GM12878 (cell line): ENCODE results near the gene CCSER1. TPM values are rescaled to one million over a fixed set of nuclear protein-coding genes. Genes with fewer than 3 reads are reported as not detected.

Experiments
- ATAC-seq: fragments of 200-7000 bp; cut with Tn5 transposase; 3 replicates; pipeline ENCODE4 v1.9.1; 2020; ENCODE audit warnings: mild to moderate bottlenecking, moderate library complexity
- BruUV-seq: library from RNA; stranded (reverse); fragments of 400-500 nt; replicated peaks from 2 replicates; lab custom pipeline; 2021; lab: Mats Ljungman, UMichigan
- CTCF ChIA-PET: fragments of 300-600 bp; sonication (Branson Sonifier 250); formaldehyde crosslinking; extraction: SDS; loops from one replicate; lab custom pipeline; 2021; ENCODE audit warnings: inconsistent platforms; lab: Yijun Ruan, JAX
- POLR2A ChIA-PET: fragments of 350-600 bp; formaldehyde crosslinking; extraction: SDS; loops from one replicate; lab custom pipeline; 2021; ENCODE audit warnings: inconsistent platforms; lab: Charles Lee
- RAD21 ChIA-PET: fragments of 300-600 bp; sonication (Branson Sonifier 250); formaldehyde crosslinking; loops from one replicate; lab custom pipeline; 2023; ENCODE audit warnings: antibody characterized with exemption; ENCODE audit not compliant: unreplicated experiment; lab: Charles Lee
- SMC1A ChIA-PET: fragments of 300-600 bp; sonication (Branson Sonifier 250); formaldehyde crosslinking; loops from one replicate; lab custom pipeline; 2023; ENCODE audit not compliant: unreplicated experiment, uncharacterized antibody; lab: Charles Lee
- DNase-seq: peaks from one replicate; pipeline ENCODE4 v3.0.0-alpha.2; 2011; ENCODE audit warnings: low read depth, low spot score
- FAIRE-seq: peaks from 3 replicates; lab custom pipeline; 2011; peaks lifted over from hg19 to GRCh38; lab: Jason Lieb, UNC
- H2AFZ ChIP-seq: 2 replicates; pipeline ENCODE4 v1.6.0; 2011; ENCODE audit warnings: low read depth, low read length, control low read depth; ENCODE audit not compliant: control insufficient read depth
- H3K27ac ChIP-seq: 2 replicates; pipeline ENCODE4 v1.5.1; 2011; ENCODE audit warnings: control low read depth; ENCODE audit not compliant: control insufficient read depth, insufficient read depth
- H3K27me3 ChIP-seq, 2 experiments: replicated peaks in 1 of 2; 2 replicates each; pipeline versions ENCODE4 v1.6.0 to v1.6.1; 2011; ENCODE audit warnings: low read length in 1 of 2; ENCODE audit not compliant: control insufficient read depth in 2 of 2, insufficient read depth in 2 of 2
- H3K36me3 ChIP-seq, 2 experiments: 2 replicates each; pipeline ENCODE4 v1.5.1; 2011; ENCODE audit warnings: low read length in 1 of 2; ENCODE audit not compliant: control insufficient read depth in 2 of 2, insufficient read depth in 2 of 2
- H3K4me1 ChIP-seq: 2 replicates; pipeline ENCODE4 v1.6.1; 2011; ENCODE audit warnings: mild to moderate bottlenecking, low read length, moderate library complexity, mixed read lengths; ENCODE audit not compliant: control insufficient read depth, insufficient read depth
- H3K4me2 ChIP-seq: 2 replicates; pipeline ENCODE4 v1.6.0; 2011; ENCODE audit warnings: control low read depth; ENCODE audit not compliant: control insufficient read depth, insufficient read depth
- H3K4me3 ChIP-seq: fragments of 200-600 bp; sonication (generic); 2 replicates; pipeline ENCODE4 v1.5.1; 2016
- H3K79me2 ChIP-seq: 2 replicates; pipeline ENCODE4 v1.6.0; 2011; ENCODE audit warnings: low read length; ENCODE audit not compliant: control insufficient read depth, insufficient read depth
- H3K9ac ChIP-seq: 2 replicates; pipeline ENCODE4 v1.8.0; 2011; ENCODE audit warnings: low read length, control low read depth, mixed read lengths; ENCODE audit not compliant: control insufficient read depth, insufficient read depth
- H3K9me3 ChIP-seq: replicated peaks from 3 replicates; pipeline ENCODE4 v1.5.1; 2011; ENCODE audit warnings: mild to moderate bottlenecking, low read length; ENCODE audit not compliant: control insufficient read depth, insufficient read depth
- H4K20me1 ChIP-seq: 2 replicates; pipeline ENCODE4 v1.6.0; 2011; ENCODE audit not compliant: control insufficient read depth, insufficient read depth
- BRCA1 ChIP-seq: IDR thresholded peaks from 2 replicates; pipeline ENCODE4 v1.6.1; 2011; ENCODE audit warnings: low read depth, low read length, improper control_type of control experiment
- CHD4 ChIP-seq: fragments of 200-600 bp; sonication (generic); IDR thresholded peaks from 2 replicates; pipeline ENCODE4 v1.6.1; 2016; ENCODE audit warnings: mild to moderate bottlenecking
- E2F8 ChIP-seq: fragments of 450-650 bp; IDR thresholded peaks from 2 replicates; pipeline ENCODE4 v1.6.1; 2018; ENCODE audit warnings: mild to moderate bottlenecking, low read depth, moderate library complexity; ENCODE audit not compliant: partially characterized antibody
- ESRRA ChIP-seq: IDR thresholded peaks from 2 replicates; pipeline ENCODE4 v1.6.1; 2012; ENCODE audit warnings: mild to moderate bottlenecking, low read length, improper control_type of control experiment
- GABPA ChIP-seq: IDR thresholded peaks from 2 replicates; pipeline ENCODE4 v1.6.1; 2014; ENCODE audit warnings: antibody characterized with exemption, low read depth, mild to moderate bottlenecking, inconsistent platforms
- HCFC1 ChIP-seq: fragments of 150-350 bp; IDR thresholded peaks from 2 replicates; pipeline ENCODE4 v1.6.1; 2014; ENCODE audit warnings: low read length
- KLF5 ChIP-seq: fragments of 450-650 bp; IDR thresholded peaks from 2 replicates; pipeline ENCODE4 v1.6.1; 2014; ENCODE audit warnings: mild to moderate bottlenecking; ENCODE audit not compliant: partially characterized antibody
- NFIC ChIP-seq: IDR thresholded peaks from 2 replicates; pipeline ENCODE4 v1.6.1; 2012; ENCODE audit warnings: low read depth, mild to moderate bottlenecking, inconsistent platforms, low read length, moderate library complexity
- PAX8 ChIP-seq: fragments of 450-650 bp; IDR thresholded peaks from 2 replicates; pipeline ENCODE4 v1.6.1; 2017; ENCODE audit warnings: mild to moderate bottlenecking, moderate library complexity
- PML ChIP-seq: IDR thresholded peaks from 2 replicates; pipeline ENCODE4 v1.6.1; 2012; ENCODE audit warnings: low read length, inconsistent platforms
- RAD51 ChIP-seq: fragments of 450-650 bp; IDR thresholded peaks from 2 replicates; pipeline ENCODE4 v1.6.1; 2016; ENCODE audit warnings: moderate library complexity, mild to moderate bottlenecking, inconsistent platforms
- RBBP5 ChIP-seq: fragments of 200-600 bp; sonication (generic); conservative IDR thresholded peaks from 2 replicates; pipeline ENCODE4 v1.6.1; 2016
- REST ChIP-seq: IDR thresholded peaks from 2 replicates; pipeline ENCODE4 v1.6.1; 2012; ENCODE audit warnings: mild to moderate bottlenecking, low read depth, low read length
- RUNX3 ChIP-seq: IDR thresholded peaks from 2 replicates; pipeline ENCODE4 v1.6.1; 2012; ENCODE audit warnings: low read length, inconsistent platforms
- SIX5 ChIP-seq: IDR thresholded peaks from 2 replicates; pipeline ENCODE4 v1.6.1; 2011; ENCODE audit warnings: mild to moderate bottlenecking, low read depth, low read length, moderate library complexity; ENCODE audit not compliant: severe bottlenecking
- SMARCA5 ChIP-seq: fragments of 450-650 bp; IDR thresholded peaks from 2 replicates; pipeline ENCODE4 v1.6.1; 2017; ENCODE audit warnings: mild to moderate bottlenecking
- YBX1 ChIP-seq: fragments of 450-650 bp; IDR thresholded peaks from 2 replicates; pipeline ENCODE4 v1.6.1; 2016; ENCODE audit warnings: antibody characterized with exemption
- ZNF384 ChIP-seq: IDR thresholded peaks from 2 replicates; pipeline ENCODE4 v1.6.1; 2012; ENCODE audit warnings: low read depth, mild to moderate bottlenecking, low read length, improper control_type of control experiment, borderline replicate concordance
- ZNF622 ChIP-seq: fragments of 450-650 bp; IDR thresholded peaks from 2 replicates; pipeline ENCODE4 v1.6.1; 2017; ENCODE audit warnings: mild to moderate bottlenecking, inconsistent platforms
- WGBS: methylation state at CpG from one replicate; pipeline ENCODE4 v1.1.6; 2016; ENCODE audit warnings: low lambda C conversion rate; ENCODE audit not compliant: insufficient replicate concordance, insufficient coverage; ENCODE audit errors: missing lambda C conversion rate; 5-methylcytosine and 5-hydroxymethylcytosine counted together
- in situ Hi-C: fragments of 300-500 bp; cut with MboI; formaldehyde crosslinking; loops from 9 replicates; pipeline ENCODE4 v1.14.3; 2018; ENCODE audit warnings: mixed read lengths
- intact Hi-C: fragments of 100-400 bp; cut with micrococcal nuclease; formaldehyde crosslinking; loops from one replicate; pipeline ENCODE4 v1.14.2; 2022; ENCODE audit not compliant: unreplicated experiment
- polyA plus RNA-seq, 11 experiments: library from polyadenylated mRNA; depleted of rRNA in 4 of 11; unstranded in 6 of 11; stranded (reverse) in 5 of 11; fragments of >200 nt; fragmentation: Nextera tagmentation in 4 of 11; fragmentation: Illumina TruSeq in 1 of 11; extraction: Ambion mirVana in 4 of 11; extraction: Trizol in 1 of 11; gene quantifications; 1 replicate in 1 of 11; 2 replicates in 10 of 11; pipeline versions ENCODE4 v1.2.1 to v1.2.3, GENCODE V29; 2011 to 2016; ENCODE audit warnings: inconsistent platforms in 2 of 11, missing spikeins in 2 of 11, low read depth in 1 of 11
- total RNA-seq, 4 experiments: library from RNA; depleted of rRNA in 3 of 4; stranded (reverse); fragments of >200 nt in 3 of 4; fragmentation: Illumina TruSeq in 1 of 4; extraction: Trizol in 1 of 4; gene quantifications; 2 replicates each; pipeline versions ENCODE4 v1.2.1 to v1.2.3, GENCODE V29; 2013 to 2021
- TF ChIP-seq, protein P1 (sequence below): fragments of 450-650 bp; IDR thresholded peaks from 2 replicates; pipeline ENCODE4 v1.6.1; 2014; ENCODE audit warnings: mild to moderate bottlenecking

Gene CCSER1
- total and polyA plus RNA-seq, 10 of the 15 experiments (the other 5 are each of a cell fraction or from before 2014, with no cell fraction given), result 0.22 to 2.7 (median 1.0) TPM

GRCh38 chr4:91447168-91447567 is 1320.0 kb downstream of the CCSER1 start:
- no peak overlapping the region for H3K4me3 ChIP-seq
- WGBS, result 0% methylated on average over 1 of the region's 1 CpG

More at GRCh38 chr4:91447168-91447567, 1320.0 kb downstream of the CCSER1 start:
- H3K9ac ChIP-seq, result no peak overlapping the region
- no peaks in the 10 kb centered on the region for H3K9me3 ChIP-seq
- FAIRE-seq (no peak), ATAC-seq (no peak), DNase-seq (no peak)
- no peak overlapping the region for H3K4me2 ChIP-seq
- in situ Hi-C loops, result no loop called here
- POLR2A ChIA-PET, result no interaction called here
- no peaks in the 10 kb centered on the region for H3K36me3 ChIP-seq
- TF ChIP-seq BRCA1, result no peak
- no peak for TF ChIP-seq NFIC
- TF ChIP-seq ZNF384, result no peak
- TF ChIP-seq, protein P1, sequence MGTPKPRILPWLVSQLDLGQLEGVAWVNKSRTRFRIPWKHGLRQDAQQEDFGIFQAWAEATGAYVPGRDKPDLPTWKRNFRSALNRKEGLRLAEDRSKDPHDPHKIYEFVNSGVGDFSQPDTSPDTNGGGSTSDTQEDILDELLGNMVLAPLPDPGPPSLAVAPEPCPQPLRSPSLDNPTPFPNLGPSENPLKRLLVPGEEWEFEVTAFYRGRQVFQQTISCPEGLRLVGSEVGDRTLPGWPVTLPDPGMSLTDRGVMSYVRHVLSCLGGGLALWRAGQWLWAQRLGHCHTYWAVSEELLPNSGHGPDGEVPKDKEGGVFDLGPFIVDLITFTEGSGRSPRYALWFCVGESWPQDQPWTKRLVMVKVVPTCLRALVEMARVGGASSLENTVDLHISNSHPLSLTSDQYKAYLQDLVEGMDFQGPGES, result no peak
- TF ChIP-seq ESRRA, result no peak
- TF ChIP-seq PML, result no peak
- TF ChIP-seq ZNF622, result no peak
- no peak for TF ChIP-seq SIX5
- no peak for TF ChIP-seq HCFC1
- no peak for TF ChIP-seq RAD51
- no peak for TF ChIP-seq REST
- no peak for TF ChIP-seq SMARCA5
- TF ChIP-seq GABPA, result no peak
- TF ChIP-seq RUNX3, result no peak
- no peak for TF ChIP-seq KLF5
- no peak for TF ChIP-seq RBBP5
- no peak for TF ChIP-seq CHD4
- no peak for TF ChIP-seq YBX1
- TF ChIP-seq E2F8, result no peak
- no peak for TF ChIP-seq PAX8
- H3K27me3 ChIP-seq, result no peaks in the 10 kb centered on the region
- H3K79me2 ChIP-seq, result no peaks in the 10 kb centered on the region
- no TSS peak for BruUV-seq
- no peak overlapping the region for H2AFZ ChIP-seq
- RAD21 ChIA-PET, result no interaction called here
- no peaks in the 10 kb centered on the region for H4K20me1 ChIP-seq
- H3K27ac ChIP-seq, result no peak overlapping the region
- no peaks in the 10 kb centered on the region for H3K4me1 ChIP-seq
- SMC1A ChIA-PET, result no interaction called here
- intact Hi-C loops, result no loop called here
- CTCF ChIA-PET, result interaction anchor here (1.3 kb wide), 1 partner anchor 216 kb away, joined by 3 read pairs; no protein-coding TSS in a partner anchor
